Measurements from ENCODE around the gene EXOSC10. TPM values are rescaled to one million over a fixed set of nuclear protein-coding genes. Genes with fewer than 3 reads are reported as not detected.
"Not testable (repeated sequence)": the region's sequence is repeated elsewhere in the genome, so short reads cannot be mapped to it uniquely, and the experiment has no call there.

The EXOSC10 gene
- polyA plus RNA-seq, 1 experiment: 72.1 TPM

DNA sequence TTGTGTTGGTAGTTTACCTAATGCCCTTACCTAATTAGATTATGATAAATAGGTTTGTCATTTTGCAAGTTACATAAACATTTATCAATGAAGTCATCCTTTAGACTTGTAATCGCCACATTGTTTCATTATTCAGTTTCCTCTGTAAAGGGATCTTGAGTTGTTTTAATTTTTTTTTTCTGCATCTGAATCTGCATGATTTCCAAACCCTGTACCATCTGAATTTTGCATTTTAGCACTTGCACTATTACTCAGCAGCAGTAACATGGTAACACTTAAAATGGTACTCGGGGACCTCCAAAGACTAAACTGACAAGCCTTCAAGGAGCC is 74.8 kb downstream of the EXOSC10 start:
- H3K4me3 ChIP-seq (ENCODE audit: low read depth, low read length): no peak overlapping the region
- POLR2A ChIA-PET: no interaction called here
- TF ChIP-seq, protein P1, sequence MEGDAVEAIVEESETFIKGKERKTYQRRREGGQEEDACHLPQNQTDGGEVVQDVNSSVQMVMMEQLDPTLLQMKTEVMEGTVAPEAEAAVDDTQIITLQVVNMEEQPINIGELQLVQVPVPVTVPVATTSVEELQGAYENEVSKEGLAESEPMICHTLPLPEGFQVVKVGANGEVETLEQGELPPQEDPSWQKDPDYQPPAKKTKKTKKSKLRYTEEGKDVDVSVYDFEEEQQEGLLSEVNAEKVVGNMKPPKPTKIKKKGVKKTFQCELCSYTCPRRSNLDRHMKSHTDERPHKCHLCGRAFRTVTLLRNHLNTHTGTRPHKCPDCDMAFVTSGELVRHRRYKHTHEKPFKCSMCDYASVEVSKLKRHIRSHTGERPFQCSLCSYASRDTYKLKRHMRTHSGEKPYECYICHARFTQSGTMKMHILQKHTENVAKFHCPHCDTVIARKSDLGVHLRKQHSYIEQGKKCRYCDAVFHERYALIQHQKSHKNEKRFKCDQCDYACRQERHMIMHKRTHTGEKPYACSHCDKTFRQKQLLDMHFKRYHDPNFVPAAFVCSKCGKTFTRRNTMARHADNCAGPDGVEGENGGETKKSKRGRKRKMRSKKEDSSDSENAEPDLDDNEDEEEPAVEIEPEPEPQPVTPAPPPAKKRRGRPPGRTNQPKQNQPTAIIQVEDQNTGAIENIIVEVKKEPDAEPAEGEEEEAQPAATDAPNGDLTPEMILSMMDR (IDR thresholded peaks at IDR 0.05; ENCODE audit: insufficient read depth, low read depth, low read length): no peak
- H3K36me3 ChIP-seq (ENCODE audit: control insufficient read depth, insufficient read depth, low read length): peaks cover 12% of the 10 kb centered on the region
- no peaks in the 10 kb centered on the region for H3K27me3 ChIP-seq (ENCODE audit: control insufficient read depth, insufficient read depth, low read length)
- DNase-seq (ENCODE audit: low read depth): no peak
- CTCF ChIA-PET: interaction anchor here (1.7 kb wide), 1 partner anchor 13 kb away, joined by 5 read pairs; no protein-coding TSS in a partner anchor

DNA sequence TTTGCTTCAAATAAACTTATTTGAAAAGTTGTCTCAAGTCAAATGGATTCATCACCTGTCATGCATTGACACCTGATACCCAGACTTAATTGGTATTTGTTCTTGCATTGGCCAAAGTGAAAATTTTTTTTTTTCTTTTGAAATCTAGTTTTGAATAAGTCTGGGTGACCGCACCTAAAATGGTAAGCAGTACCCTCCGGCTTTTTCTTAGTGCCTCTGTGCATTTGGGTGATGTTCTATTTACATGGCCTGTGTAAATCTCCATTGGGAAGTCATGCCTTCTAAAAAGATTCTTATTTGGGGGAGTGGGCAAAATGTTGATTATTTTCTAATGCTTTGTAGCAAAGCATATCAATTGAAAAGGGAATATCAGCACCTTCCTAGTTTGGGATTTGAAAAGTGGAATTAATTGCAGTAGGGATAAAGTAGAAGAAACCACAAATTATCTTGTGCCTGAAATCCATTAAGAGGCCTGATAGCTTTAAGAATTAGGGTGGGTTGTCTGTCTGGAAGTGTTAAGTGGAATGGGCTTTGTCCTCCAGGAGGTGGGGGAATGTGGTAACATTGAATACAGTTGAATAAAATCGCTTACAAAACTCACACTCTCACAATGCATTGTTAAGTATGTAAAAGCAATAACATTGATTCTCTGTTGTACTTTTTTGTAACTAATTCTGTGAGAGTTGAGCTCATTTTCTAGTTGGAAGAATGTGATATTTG is 75.4 kb downstream of the EXOSC10 start:
- CTCF ChIA-PET: interaction anchor here (1.7 kb wide), 1 partner anchor 13 kb away, joined by 5 read pairs; no protein-coding TSS in a partner anchor

DNA sequence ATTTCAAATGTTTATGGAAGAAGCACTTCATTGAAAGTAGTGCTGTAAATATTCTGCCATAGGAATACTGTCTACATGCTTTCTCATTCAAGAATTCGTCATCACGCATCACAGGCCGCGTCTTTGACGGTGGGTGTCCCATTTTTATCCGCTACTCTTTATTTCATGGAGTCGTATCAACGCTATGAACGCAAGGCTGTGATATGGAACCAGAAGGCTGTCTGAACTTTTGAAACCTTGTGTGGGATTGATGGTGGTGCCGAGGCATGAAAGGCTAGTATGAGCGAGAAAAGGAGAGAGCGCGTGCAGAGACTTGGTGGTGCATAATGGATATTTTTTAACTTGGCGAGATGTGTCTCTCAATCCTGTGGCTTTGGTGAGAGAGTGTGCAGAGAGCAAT is 76.5 kb downstream of the EXOSC10 start:
- peaks cover 14% of the 10 kb centered on the region for H3K36me3 ChIP-seq (ENCODE audit: control insufficient read depth, insufficient read depth, low read length)
- CTCF ChIA-PET: no interaction called here

More for the DNA sequence above, 75.4 kb downstream of the EXOSC10 start:
- POLR2A ChIA-PET: no interaction called here
- Histone ChIP-seq H3K27me3 (ENCODE audit: control insufficient read depth, insufficient read depth, low read length) (no peaks in the 10 kb centered on the region), H3K36me3 (ENCODE audit: control insufficient read depth, insufficient read depth, low read length) (peaks cover 12% of the 10 kb centered on the region), H3K4me3 (ENCODE audit: low read depth, low read length) (no peak overlapping the region)
- no peak for DNase-seq (ENCODE audit: low read depth)
- TF ChIP-seq, protein P1 (IDR thresholded peaks at IDR 0.05; ENCODE audit: insufficient read depth, low read depth, low read length): no peak

DNA sequence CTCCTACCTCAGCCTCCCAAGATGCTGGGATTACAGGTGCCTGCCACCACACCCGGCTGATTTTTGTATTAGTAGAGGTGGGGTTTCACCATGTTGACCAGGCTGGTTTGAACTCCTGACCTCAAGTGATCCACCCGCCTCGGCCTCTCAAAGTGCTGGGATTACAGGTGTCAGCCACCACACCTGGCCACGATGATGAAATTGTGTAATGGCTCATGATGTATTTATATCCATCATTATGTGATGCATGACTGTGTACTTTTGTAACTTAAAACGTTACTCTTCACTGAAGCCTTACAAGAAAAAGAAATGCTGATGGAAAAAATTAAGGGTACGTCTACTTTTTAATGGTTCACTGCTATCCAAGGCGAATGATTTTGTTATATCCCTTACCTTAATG is 79.7 kb downstream of the EXOSC10 start:
- Histone ChIP-seq H3K27me3 (ENCODE audit: control insufficient read depth, insufficient read depth, low read length) (no peaks in the 10 kb centered on the region), H3K36me3 (ENCODE audit: control insufficient read depth, insufficient read depth, low read length) (peaks cover 22% of the 10 kb centered on the region), H3K4me3 (ENCODE audit: low read depth, low read length) (no peak overlapping the region)
- POLR2A ChIA-PET: no interaction called here
- CTCF ChIA-PET: no interaction called here
- no peak for DNase-seq (ENCODE audit: low read depth)
- TF ChIP-seq, protein P1 (IDR thresholded peaks at IDR 0.05; ENCODE audit: insufficient read depth, low read depth, low read length): no peak

More for the DNA sequence above, 76.5 kb downstream of the EXOSC10 start:
- no peaks in the 10 kb centered on the region for H3K27me3 ChIP-seq (ENCODE audit: control insufficient read depth, insufficient read depth, low read length)
- TF ChIP-seq, protein P1 (IDR thresholded peaks at IDR 0.05; ENCODE audit: insufficient read depth, low read depth, low read length): no peak
- no peak overlapping the region for H3K4me3 ChIP-seq (ENCODE audit: low read depth, low read length)
- DNase-seq (ENCODE audit: low read depth): no peak
- POLR2A ChIA-PET: no interaction called here

DNA sequence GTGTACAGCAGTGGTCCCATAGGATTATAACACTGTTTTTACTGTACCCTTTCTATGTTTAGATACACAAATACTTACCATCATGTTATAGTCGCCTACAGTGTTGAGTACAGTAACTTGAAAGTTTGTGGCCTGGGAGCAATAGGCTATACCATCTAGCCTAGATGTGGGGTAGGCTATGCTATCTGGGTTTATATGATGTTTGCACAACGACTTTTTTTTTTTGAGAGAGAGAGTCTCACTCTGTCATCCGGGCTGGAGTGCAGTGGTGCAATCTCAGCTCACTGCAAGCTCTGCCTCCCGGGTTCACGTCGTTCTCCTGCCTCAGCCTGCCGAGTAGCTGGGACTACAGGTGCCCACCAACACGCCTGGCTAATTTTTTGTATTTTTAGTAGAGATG is 80.3 kb downstream of the EXOSC10 start:
- H3K27me3 ChIP-seq (ENCODE audit: control insufficient read depth, insufficient read depth, low read length); POLR2A ChIA-PET; CTCF ChIA-PET; DNase-seq (ENCODE audit: low read depth); H3K4me3 ChIP-seq (ENCODE audit: low read depth, low read length): not testable (repeated sequence)
- H3K36me3 ChIP-seq (ENCODE audit: control insufficient read depth, insufficient read depth, low read length): peaks cover 25% of the 10 kb centered on the region

Other genes starting within 250 kb of the EXOSC10 start
- gene TARDBP, start 87.2 kb downstream of the EXOSC10 start, polyA plus RNA-seq (2011; rRNA removed): 55.5 and 120 TPM in 2 replicates
- gene MASP2, start 52.6 kb downstream of the EXOSC10 start, polyA plus RNA-seq (2011; rRNA removed): not detected in 2 replicates
- gene SRM, start 39.9 kb downstream of the EXOSC10 start, polyA plus RNA-seq (2011; rRNA removed): 47.5 and 75.2 TPM in 2 replicates
- not detected in 2 replicates for gene ANGPTL7, start 89.5 kb upstream of the EXOSC10 start, polyA plus RNA-seq (2011; rRNA removed)
- 28.7 and 31.6 TPM in 2 replicates for gene MTOR, start 162.7 kb upstream of the EXOSC10 start, polyA plus RNA-seq (2011; rRNA removed)
- gene UBIAD1, start 173.3 kb upstream of the EXOSC10 start, polyA plus RNA-seq (2011; rRNA removed): 13.6 and 16.6 TPM in 2 replicates

Data from BJ (cell line).